ENCODE measurements around the gene UBALD1.
"Not testable (repeated sequence)": the region's sequence is repeated elsewhere in the genome, so short reads cannot be mapped to it uniquely, and the experiment has no call there.

Gene UBALD1

GRCh38 chr16:4593086-4593485 lies 21.6 kb downstream of the UBALD1 start:
- DNase-seq: no peak

- DNase-seq: no peak
Measured at GRCh38 chr16:4591706-4592470, 22.8 kb downstream of the UBALD1 start.

GRCh38 chr16:4591191-4591590 lies 23.5 kb downstream of the UBALD1 start:
- no peak for DNase-seq

- DNase-seq: no peak
Measured at GRCh38 chr16:4588961-4589360, 25.7 kb downstream of the UBALD1 start.

- no peak for DNase-seq
Measured at GRCh38 chr16:4588386-4588785, 26.3 kb downstream of the UBALD1 start.

GRCh38 chr16:4586291-4586690 lies 28.4 kb downstream of the UBALD1 start:
- no peak for DNase-seq

GRCh38 chr16:4583906-4584305 lies 30.8 kb downstream of the UBALD1 start:
- no peak for DNase-seq

GRCh38 chr16:4580250-4580649 lies 34.4 kb downstream of the UBALD1 start:
- DNase-seq: no peak

GRCh38 chr16:4578961-4579530 lies 35.6 kb downstream of the UBALD1 start:
- DNase-seq: no peak

- DNase-seq: no peak
Measured at GRCh38 chr16:4576008-4576407, 38.7 kb downstream of the UBALD1 start.

- no peak for DNase-seq
Measured at GRCh38 chr16:4574919-4575705, 39.6 kb downstream of the UBALD1 start.

- DNase-seq: not testable (repeated sequence)
Measured at GRCh38 chr16:4573926-4574325, 40.8 kb downstream of the UBALD1 start.

- no peak for DNase-seq
Measured at GRCh38 chr16:4572715-4573114, 42.0 kb downstream of the UBALD1 start.

GRCh38 chr16:4570688-4571321 lies 43.9 kb downstream of the UBALD1 start:
- DNase-seq: no peak

- no peak for DNase-seq
Measured at GRCh38 chr16:4570086-4570485, 44.6 kb downstream of the UBALD1 start.

- no peak for DNase-seq
Measured at GRCh38 chr16:4566144-4566543, 48.5 kb downstream of the UBALD1 start.

- no peak for DNase-seq
Measured at GRCh38 chr16:4564661-4565267, 49.9 kb downstream of the UBALD1 start.

- DNase-seq: no peak
Measured at GRCh38 chr16:4561596-4561995, 53.1 kb downstream of the UBALD1 start.
